Hepatocyte (in vitro differentiated cells): Measurements from ENCODE around the gene LDLRAD4. TPM values are rescaled to one million over a fixed set of nuclear protein-coding genes. Genes with fewer than 3 reads are reported as not detected.

Experiments
- DNase-seq: peaks from one replicate; pipeline ENCODE4 v3.0.0-alpha.2; 2016; ENCODE audit warnings: low spot score
- H2AFZ ChIP-seq: fragments of 200-600 bp; sonication (generic); 2 replicates; pipeline ENCODE4 v1.6.0; 2016; ENCODE audit warnings: antibody characterized with exemption, mild to moderate bottlenecking
- H3K27ac ChIP-seq: fragments of 200-600 bp; sonication (generic); 2 replicates; pipeline ENCODE4 v1.5.1; 2016; ENCODE audit warnings: mild to moderate bottlenecking
- H3K27me3 ChIP-seq: fragments of 200-600 bp; sonication (generic); 2 replicates; pipeline ENCODE4 v1.6.1; 2016
- H3K36me3 ChIP-seq: fragments of 200-600 bp; sonication (generic); replicated peaks from 2 replicates; pipeline ENCODE4 v1.5.1; 2016; ENCODE audit warnings: low read depth; ENCODE audit not compliant: insufficient read depth
- H3K4me1 ChIP-seq: fragments of 200-600 bp; sonication (generic); 2 replicates; pipeline ENCODE4 v1.5.1; 2016; ENCODE audit warnings: mild to moderate bottlenecking, moderate library complexity; ENCODE audit not compliant: insufficient read depth
- H3K4me2 ChIP-seq: fragments of 200-600 bp; sonication (generic); 2 replicates; pipeline ENCODE4 v1.6.0; 2016
- H3K4me3 ChIP-seq: fragments of 200-600 bp; sonication (generic); 2 replicates; pipeline ENCODE4 v1.5.1; 2016; ENCODE audit warnings: mild to moderate bottlenecking
- H3K79me2 ChIP-seq: fragments of 200-600 bp; sonication (generic); 2 replicates; pipeline ENCODE4 v1.6.0; 2017; ENCODE audit warnings: mild to moderate bottlenecking
- H3K9me2 ChIP-seq: fragments of 200-600 bp; sonication (generic); replicated peaks from 2 replicates; pipeline ENCODE4 v1.6.0; 2017; ENCODE audit warnings: mild to moderate bottlenecking; ENCODE audit not compliant: insufficient read depth
- H3K9me3 ChIP-seq: fragments of 200-600 bp; sonication (generic); 2 replicates; pipeline ENCODE4 v1.5.1; 2016; ENCODE audit warnings: low read depth, mild to moderate bottlenecking
- H4K20me1 ChIP-seq: fragments of 200-600 bp; sonication (generic); 2 replicates; pipeline ENCODE4 v1.6.0; 2016; ENCODE audit warnings: mild to moderate bottlenecking; ENCODE audit not compliant: insufficient read depth, poor library complexity, severe bottlenecking
- CTCF ChIP-seq: fragments of 200-600 bp; sonication (generic); IDR thresholded peaks from 2 replicates; pipeline ENCODE4 v1.5.1; 2016; ENCODE audit warnings: antibody characterized with exemption, mild to moderate bottlenecking; ENCODE audit not compliant: poor library complexity
- EZH2 ChIP-seq: fragments of 200-600 bp; sonication (generic); IDR thresholded peaks from 2 replicates; pipeline ENCODE4 v1.6.1; 2016; ENCODE audit warnings: antibody characterized with exemption, mild to moderate bottlenecking, borderline replicate concordance
- EZH2phosphoT487 ChIP-seq: fragments of 200-600 bp; sonication (generic); IDR thresholded peaks from one replicate; pipeline ENCODE4 v1.6.1; 2018; ENCODE audit warnings: antibody characterized with exemption, mild to moderate bottlenecking, low read depth, moderate library complexity; ENCODE audit not compliant: unreplicated experiment, severe bottlenecking
- WGBS: methylation state at CpG from one replicate; pipeline ENCODE4 v1.1.6; 2016; ENCODE audit warnings: low lambda C conversion rate; ENCODE audit errors: missing lambda C conversion rate; 5-methylcytosine and 5-hydroxymethylcytosine counted together
- polyA plus RNA-seq: library from polyadenylated mRNA; unstranded; fragments of >200 nt; fragmentation: Nextera tagmentation; extraction: Ambion mirVana; gene quantifications from 2 replicates; pipeline ENCODE4 v1.2.1, GENCODE V29; 2016
- total RNA-seq: library from RNA; depleted of rRNA; stranded (reverse); fragments of >200 nt; gene quantifications from 2 replicates; pipeline ENCODE4 v1.2.3, GENCODE V29; 2014

LDLRAD4 gene
- total and polyA plus RNA-seq, 2 experiments from 2014 or later: 15.1 to 29.0 TPM

GRCh38 chr18:13183790-13184189, 34.8 kb upstream of the LDLRAD4 start:
- Histone ChIP-seq H3K4me3 (no peak overlapping the region), H2AFZ (no peak overlapping the region), H3K4me1 (peaks cover 11% of the 10 kb centered on the region), H3K27me3 (no peaks in the 10 kb centered on the region), H3K9me2 (no peaks in the 10 kb centered on the region), H3K9me3 (no peaks in the 10 kb centered on the region), H4K20me1 (no peaks in the 10 kb centered on the region), H3K79me2 (no peaks in the 10 kb centered on the region), H3K4me2 (no peak overlapping the region), H3K27ac (no peak overlapping the region), H3K36me3 (no peaks in the 10 kb centered on the region)
- TF ChIP-seq EZH2phosphoT487 (no peak), CTCF (no peak), EZH2 (no peak)
- no peak for DNase-seq
- WGBS: 97% methylated on average over 8 of the region's 8 CpGs

- WGBS: 96% methylated on average over 9 of the region's 9 CpGs
- Histone ChIP-seq H3K4me1 (peaks cover 6% of the 10 kb centered on the region), H3K27me3 (no peaks in the 10 kb centered on the region), H3K4me3 (no peak overlapping the region), H3K9me2 (no peaks in the 10 kb centered on the region), H3K4me2 (no peak overlapping the region), H4K20me1 (no peaks in the 10 kb centered on the region), H2AFZ (no peak overlapping the region), H3K79me2 (no peaks in the 10 kb centered on the region), H3K9me3 (no peaks in the 10 kb centered on the region), H3K36me3 (no peaks in the 10 kb centered on the region), H3K27ac (no peak overlapping the region)
- no peak for DNase-seq
- TF ChIP-seq EZH2 (no peak), CTCF (no peak), EZH2phosphoT487 (no peak)
Observed at GRCh38 chr18:13184396-13184795, 34.2 kb upstream of the LDLRAD4 start.

GRCh38 chr18:13185675-13186198, 32.8 kb upstream of the LDLRAD4 start:
- Histone ChIP-seq H3K36me3 (no peaks in the 10 kb centered on the region), H3K4me1 (no peaks in the 10 kb centered on the region), H3K27me3 (no peaks in the 10 kb centered on the region), H3K9me2 (no peaks in the 10 kb centered on the region), H4K20me1 (no peaks in the 10 kb centered on the region), H3K4me3 (no peak overlapping the region), H3K27ac (no peak overlapping the region), H3K79me2 (no peaks in the 10 kb centered on the region), H2AFZ (no peak overlapping the region), H3K9me3 (no peaks in the 10 kb centered on the region), H3K4me2 (no peak overlapping the region)
- no peak for DNase-seq
- 84% methylated on average over 8 of the region's 8 CpGs for WGBS
- TF ChIP-seq EZH2 (no peak), EZH2phosphoT487 (no peak), CTCF (no peak)

GRCh38 chr18:13186687-13187086, 31.9 kb upstream of the LDLRAD4 start:
- H3K9me3 ChIP-seq: no peaks in the 10 kb centered on the region
- H4K20me1 ChIP-seq: no peaks in the 10 kb centered on the region
- H3K27ac ChIP-seq: no peak overlapping the region
- no peak for DNase-seq
- no peaks in the 10 kb centered on the region for H3K4me1 ChIP-seq
- H2AFZ ChIP-seq: no peak overlapping the region
- H3K27me3 ChIP-seq: no peaks in the 10 kb centered on the region
- 74% methylated on average over 6 of the region's 6 CpGs for WGBS
- H3K9me2 ChIP-seq: no peaks in the 10 kb centered on the region
- no peak overlapping the region for H3K4me2 ChIP-seq
- no peaks in the 10 kb centered on the region for H3K79me2 ChIP-seq
- TF ChIP-seq CTCF (no peak), EZH2phosphoT487 (no peak), EZH2 (no peak)
- no peak overlapping the region for H3K4me3 ChIP-seq
- no peaks in the 10 kb centered on the region for H3K36me3 ChIP-seq
